Eye (tissue), 1 donor: Measurements from ENCODE around the gene APLF.

ENCODE experiments used
- DNase-seq: peaks from one replicate; pipeline ENCODE4 v3.0.0-alpha.2; 2015

Gene APLF, protein sequence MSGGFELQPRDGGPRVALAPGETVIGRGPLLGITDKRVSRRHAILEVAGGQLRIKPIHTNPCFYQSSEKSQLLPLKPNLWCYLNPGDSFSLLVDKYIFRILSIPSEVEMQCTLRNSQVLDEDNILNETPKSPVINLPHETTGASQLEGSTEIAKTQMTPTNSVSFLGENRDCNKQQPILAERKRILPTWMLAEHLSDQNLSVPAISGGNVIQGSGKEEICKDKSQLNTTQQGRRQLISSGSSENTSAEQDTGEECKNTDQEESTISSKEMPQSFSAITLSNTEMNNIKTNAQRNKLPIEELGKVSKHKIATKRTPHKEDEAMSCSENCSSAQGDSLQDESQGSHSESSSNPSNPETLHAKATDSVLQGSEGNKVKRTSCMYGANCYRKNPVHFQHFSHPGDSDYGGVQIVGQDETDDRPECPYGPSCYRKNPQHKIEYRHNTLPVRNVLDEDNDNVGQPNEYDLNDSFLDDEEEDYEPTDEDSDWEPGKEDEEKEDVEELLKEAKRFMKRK

DNA sequence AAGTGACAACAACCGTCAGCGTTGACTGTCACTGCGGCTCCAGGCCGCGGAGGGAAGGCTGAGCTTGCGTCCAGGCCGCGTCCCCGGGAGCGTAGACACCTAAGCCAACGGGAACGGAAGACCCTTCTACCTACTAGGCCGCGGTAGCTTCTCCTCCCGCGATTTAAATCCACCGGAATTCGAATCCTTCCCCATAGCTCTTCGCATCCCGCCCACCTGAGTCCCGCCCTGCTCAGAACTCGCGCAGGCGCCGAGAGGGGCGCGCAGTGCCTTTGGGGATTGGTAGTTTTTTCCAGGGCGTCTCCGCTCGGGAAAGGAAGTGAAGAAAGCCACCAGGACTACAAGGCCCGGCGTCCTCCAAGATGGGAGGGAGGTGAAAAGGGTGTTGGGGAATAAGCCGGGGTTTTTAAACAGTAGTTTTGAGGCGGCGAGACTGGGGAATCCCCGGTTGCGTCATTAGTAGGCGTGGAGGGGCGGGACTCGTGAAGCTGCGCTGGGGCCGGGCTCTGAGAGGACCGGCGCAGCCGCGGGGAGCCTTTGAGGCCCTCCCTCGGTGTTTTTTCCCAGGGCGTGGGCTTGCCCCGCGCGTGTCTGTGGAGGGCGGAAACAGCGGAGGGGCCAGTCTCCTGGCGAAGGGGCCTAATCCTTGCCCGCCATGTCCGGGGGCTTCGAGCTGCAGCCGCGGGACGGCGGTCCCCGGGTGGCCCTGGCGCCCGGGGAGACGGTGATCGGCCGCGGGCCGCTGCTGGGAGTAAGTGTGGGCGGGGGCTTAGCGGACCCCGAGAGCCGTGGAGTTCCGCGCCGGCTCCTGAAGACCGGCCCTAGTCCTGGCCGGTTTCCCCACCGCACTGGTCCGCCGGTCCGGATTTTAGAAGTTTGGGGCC lies at the start of gene APLF, which contains the start of gene FBXO48:
TSS of gene APLF (plus strand) at position 509 of the 884 bp plus-strand sequence. CDS start at position 656, 147 bp downstream.
TSS of gene FBXO48 (minus strand) at position 218 of the 884 bp plus-strand sequence. CDS start 2,149 bp downstream, outside the sequence.
- peak; percentile 99 for DNase-seq

DNA sequence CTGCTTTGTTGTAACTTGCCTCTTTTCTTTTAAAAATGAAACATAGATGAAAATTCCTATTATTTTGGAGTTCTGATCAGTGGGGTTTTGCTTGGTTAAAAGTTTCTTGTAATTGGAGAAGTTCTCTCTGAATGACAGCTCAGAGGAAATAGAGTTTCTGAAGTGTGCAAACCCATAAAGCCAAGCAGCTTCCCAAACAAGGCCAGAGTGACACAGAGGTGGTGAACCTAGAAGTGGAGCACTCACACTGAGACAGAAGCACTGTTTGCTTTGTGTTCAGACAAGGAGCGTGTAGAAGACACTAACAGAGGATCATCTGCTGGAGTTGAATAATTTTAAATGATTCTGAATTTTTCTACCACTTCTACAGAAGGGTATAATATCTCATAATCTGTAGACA lies 49.5 kb upstream of the APLF start:
- no peak for DNase-seq

DNA sequence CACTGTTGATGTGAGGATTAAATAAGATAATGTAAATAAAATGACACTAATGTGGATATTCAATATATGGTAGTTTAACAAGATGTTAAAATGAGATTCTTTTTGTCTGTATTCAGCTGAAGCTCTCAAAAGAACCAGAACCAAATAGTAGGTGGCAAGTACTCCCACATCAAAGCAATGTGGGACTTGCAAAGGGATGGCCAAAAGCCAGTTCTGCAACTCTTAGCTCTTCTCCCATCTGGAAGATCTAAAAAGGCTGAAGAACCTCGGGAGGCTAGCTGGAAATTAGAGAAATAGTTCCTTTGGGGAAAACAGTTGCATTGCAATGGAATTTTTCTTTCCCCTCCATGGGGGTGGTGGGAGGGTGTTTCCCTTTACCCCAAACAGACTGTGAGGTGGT lies 49.0 kb upstream of the APLF start:
- DNase-seq, result no peak

DNA sequence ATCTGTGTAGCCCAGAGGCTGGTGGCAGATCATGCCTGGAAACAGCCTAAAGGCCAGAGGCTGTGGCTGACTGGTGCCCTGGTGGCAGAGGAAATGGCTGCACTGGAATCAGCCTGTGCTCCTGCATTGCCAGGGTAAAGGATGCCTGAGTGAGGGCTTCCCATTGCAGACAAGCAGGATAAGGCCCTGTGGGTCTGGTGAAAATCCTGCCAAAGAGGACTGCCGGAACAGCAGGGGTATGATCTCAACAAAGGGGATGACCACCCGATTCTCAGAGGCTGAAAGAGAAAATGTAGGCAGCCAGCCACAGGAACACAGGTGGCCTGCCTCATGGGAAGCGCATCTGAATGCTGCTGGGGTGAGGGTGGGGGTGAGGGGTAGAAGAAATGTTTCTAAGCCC lies 48.5 kb upstream of the APLF start:
- DNase-seq, result no peak

DNA sequence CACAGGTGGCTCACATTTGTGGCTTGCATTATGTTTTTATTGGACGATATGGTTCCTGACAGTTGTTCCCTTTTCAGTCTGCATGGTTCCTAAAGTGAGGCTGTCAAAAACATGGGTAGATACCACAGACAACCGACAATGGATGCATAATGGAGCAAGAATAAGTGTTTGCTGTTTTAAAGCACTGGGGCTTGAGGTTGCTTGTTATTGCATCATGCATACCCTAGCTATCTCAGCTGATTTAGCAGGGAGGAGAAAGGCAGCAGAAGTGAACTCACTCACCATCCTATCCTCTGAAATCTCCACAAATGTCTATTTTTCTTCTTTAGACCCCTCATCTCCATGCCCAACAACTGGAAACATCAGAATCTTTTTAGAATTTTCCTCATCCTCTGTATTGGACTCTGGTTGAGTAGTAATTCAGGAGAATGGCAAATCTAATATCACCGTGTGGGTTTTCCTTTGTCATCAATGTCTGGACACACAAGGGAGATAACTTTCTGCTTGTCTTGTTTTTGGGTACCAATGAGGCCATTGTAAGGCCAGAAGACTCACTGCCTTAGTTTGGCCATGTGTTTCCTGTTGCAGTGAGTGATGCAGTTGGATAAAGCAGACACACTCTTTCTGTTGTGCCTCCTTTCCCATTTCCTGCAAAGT lies 47.0 kb upstream of the APLF start:
- DNase-seq, result no peak

DNA sequence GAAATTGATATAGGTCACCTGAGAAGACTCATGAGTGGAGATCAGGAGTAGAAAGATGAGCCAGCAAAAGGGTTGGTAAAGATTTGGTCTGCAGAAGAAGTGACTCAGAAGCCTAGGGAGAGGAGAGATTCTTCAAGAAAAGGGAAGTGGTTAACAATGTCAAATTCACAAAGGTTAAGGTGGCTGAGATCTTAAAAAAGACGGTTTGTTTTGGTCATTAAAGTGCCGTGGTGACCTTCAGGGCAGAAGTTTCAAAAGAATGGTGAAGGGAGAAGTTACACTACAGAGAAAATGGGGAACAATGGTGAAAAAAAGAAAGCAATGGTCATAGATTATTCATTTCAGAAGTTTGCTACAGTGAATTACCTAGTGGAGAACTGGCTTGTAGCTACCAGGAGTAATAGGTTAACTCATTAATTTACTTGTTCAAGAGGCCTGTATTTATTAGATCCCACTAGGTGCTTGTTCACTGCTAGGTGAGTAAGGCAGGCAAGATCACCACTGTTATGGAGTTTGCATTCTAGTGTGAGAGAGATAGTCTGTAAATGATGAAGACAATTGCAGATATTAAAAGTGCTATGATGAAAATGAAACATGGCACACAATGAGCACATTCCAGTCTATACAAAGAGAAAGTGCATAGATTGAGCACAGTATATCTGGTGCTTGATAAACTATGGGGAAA lies 43.3 kb upstream of the APLF start:
- DNase-seq, result no peak

DNA sequence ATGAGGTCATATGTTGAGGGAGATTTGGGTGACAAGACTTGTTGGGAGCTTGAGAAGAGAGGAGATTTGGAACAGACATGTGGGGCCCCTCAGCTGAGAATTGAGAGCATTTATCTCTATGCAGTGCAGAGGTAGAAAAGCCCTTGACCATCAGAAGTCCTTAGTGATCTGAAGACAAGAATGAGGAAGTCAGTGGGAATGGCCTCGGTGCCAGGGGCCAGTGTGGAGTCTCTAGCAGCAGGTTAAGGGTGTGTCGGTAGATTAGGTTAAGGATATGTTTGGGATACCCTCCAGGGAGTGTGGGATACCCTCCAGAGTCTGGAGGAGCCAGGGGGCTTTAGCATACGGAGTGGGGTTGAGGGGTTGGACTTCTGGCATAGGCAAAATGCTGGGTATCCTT lies 41.9 kb upstream of the APLF start:
- no peak for DNase-seq

DNA sequence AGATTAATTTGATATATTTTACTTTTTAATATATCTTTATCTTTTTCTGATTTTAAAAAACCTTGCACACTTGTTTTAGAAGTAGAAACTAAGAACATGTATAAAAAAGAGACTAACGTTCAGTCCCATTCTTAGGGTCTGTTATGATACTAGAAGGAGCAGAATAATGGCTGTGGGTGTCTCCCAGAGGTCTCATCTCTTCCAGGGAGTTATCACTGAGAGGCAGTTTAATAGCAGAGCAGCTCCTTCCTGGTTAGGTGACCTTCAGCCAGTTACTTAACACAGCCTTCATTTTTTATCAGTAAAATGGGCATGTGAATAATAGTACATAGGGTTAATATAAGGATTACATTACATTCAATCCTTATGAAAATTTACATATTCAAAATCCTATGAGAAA lies 40.9 kb upstream of the APLF start:
- DNase-seq, result no peak

DNA sequence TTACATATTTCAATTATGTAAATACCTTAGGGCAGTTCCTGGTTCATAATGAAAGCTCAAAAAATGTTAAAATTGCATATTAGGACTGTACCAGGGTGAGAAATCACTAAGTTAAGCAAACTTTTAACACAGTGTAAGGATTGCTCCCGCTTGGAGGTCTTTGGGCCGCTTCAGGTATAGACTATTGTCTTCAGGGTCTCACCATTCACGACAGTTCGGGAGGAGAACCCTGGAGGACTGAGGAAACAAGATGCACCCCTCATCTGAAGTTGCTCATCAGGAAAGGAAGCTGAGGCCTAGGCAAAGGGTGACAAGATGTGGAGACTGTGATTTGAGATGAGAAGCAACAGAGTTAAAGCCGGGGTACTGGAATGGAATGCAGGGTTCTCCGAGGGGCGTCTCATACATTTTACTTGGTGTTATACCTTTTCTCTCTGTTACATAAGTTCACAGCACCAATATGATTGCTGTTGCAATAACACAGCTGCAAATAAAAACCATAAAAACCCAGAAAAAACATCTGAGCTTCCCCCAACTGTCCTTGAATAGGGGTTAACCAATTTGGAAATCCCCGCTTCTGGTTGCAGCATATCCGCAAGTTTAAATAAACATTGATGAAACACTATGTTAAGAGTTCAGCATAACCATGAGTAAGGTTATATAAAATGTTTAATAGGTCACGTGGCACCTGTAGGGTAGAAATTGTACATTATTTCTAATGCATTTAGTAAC lies 40.4 kb upstream of the APLF start:
- DNase-seq, result no peak

DNA sequence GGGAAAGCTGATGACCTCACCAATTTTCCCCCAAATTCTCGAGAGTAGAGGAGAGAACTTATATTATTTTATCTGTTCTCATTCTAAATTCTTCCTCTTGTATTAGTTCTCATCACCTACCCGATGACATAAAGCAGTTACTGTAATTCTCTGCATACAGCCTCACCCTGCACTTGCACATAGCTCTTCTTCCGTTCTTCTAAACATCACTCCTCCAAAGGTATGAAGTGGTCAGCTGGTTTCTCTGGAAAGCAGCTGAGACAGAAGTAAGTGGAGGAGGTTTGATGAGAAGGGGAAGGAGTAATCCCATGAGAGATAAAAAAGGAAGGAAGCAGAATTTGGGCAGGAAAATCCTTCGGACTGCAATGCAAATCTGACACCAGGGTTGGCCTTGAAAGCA lies 39.3 kb upstream of the APLF start:
- DNase-seq, result no peak

DNA sequence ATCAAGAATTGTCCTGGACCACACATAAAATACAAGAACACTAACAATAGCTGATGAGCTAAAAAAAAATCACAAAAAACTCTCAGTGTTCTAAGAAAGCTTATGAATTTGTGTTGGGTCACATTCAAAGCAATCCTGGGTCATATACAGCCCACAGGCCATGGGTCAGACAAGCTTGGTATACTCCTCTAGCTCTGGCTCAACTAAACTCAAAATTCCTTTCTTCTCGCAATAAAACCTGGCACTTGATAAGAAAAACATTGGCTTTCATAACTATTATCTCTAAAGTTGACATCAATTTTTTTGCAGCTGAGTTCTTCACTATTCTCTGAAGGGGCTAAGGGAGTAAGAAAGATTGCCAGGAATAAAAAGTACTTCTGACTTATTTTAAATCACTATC lies 38.6 kb upstream of the APLF start:
- DNase-seq, result no peak

DNA sequence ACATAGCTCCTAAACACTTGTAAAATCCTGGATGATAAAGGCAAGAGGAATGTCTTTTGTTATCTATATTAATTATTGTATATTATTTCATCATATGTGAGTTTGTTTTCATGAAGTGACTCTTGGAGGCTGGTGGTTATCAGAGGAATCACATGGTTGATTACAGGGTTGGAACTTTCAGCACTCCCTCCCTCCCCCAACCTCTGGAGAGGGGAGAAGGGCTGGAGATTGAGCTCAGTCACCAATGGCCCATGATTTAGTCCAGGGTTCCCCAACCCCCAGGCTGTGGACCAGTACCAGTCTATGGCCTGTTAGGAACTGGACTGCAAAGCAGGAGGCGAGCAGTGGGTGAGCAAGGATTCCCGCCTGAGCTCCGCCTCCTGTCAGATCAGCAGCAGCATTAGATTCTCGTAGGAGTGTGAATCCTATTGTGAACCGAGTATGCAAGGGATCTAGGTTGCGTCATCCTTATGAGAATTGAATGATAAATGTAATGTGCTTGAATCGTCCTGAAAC lies 38.0 kb upstream of the APLF start:
- DNase-seq, result no peak

DNA sequence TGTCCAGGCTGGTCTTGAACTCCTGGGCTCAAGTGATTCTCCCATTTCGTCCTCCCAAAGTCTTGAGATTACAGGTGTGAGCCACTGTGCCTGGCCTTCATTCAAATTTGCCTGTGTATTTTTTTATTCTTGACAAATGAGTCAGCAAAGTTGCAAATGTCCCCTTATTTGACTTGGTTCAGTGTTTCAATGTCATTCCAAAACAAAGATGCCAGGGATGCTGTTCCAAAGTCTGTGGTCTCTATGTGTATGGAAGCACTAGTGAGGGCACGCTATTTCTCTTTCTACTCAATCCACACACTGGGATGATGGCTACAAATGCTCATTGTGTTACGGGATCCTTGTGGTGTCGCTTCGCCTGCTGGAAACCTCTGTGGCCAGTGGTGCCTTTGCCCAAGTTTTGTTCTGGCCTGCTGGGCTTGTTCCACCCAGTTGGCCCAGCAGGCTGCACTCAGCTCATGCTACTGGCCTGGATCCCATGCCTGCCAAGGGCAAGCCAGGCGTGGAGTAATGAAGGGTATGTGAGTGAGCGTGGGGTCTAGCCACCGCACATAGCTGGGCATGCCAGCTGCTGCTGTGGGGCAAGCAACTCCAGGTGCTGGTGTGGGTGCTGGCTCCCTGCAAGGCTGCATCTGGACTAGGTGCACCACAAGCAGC lies 35.9 kb upstream of the APLF start:
- DNase-seq, result no peak

DNA sequence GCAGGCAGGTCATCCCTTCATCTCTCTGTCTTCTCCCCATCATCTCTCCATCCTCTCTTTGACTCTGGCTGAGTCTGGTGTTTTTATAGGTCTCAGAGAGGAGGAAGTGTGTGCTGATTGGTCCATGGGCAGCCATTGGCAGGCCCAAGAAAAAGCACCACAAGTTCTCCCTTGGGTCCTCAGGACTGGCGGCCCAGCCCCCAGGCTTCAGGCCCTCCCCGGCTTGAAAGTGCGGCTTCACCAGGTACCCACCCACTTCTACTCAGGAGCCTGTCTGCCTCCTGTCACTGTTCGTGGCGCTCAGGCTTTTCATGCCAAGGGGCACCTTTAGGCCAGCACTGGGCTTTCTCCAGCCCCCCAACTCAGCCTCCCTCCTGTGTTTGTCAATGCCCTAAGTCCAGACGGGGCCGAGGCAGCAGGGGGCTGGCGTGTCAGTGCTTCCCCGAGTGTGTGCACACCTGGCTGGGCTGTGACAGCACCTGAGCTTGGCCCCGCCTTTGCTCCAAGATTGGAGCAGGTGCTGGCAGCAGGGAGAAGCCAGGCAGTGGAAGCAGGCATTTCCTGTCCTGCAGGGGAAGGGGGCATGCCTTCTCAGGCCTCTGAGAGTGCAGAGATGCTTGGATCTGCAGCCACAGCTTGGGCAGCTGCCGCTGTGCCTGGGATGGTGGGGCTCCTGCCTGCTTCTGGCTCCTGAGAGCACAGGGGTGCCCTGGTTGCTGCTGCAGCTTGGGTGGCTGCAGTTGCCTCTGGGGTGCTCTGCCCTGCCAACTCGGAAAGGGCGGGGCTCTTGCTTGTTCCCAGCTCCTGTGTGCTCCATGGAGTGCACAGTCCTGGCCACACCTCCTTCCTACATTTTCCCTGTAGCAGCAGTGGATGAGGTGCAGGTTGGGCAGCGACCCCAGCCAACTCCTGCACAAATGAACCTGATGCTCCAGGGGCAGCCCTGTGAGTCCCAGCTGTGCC lies 34.4 kb upstream of the APLF start:
- no peak for DNase-seq

DNA sequence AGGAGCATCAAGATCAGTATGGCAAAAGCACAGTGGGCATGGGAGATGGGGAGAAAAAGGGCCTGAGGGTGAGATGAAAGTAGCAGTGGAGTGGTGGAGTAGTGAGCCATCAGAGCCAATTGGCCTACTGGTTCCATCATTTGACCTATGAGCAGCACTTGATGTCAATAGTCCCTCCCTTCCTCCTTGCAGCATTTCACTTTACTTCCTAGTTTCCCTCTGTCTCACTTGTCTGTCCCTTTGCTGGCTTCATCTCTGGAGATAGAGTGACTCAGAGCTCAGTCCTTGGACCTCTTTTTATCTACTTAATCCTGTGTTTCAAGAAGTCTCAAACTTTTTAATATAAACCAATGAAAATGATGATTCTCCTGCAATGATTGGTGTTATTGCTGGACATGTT lies 32.4 kb upstream of the APLF start:
- DNase-seq, result no peak

DNA sequence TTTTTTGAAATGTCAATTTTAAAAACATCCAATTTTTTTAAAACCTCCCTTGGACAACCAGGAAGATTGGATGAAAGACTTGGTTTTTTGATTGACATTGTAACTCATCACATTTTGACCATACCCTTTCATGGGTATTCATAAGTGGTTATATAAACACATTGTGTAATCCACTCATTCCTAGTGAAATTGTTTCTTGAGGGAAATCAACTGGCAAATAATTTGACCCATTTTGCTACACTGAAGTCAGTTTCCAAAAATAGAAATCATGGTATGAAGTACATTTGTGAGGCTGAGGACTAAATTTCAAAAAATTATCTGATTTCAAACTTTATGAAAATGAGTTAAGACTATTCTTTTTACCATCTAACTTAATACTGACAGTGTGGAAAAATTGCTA lies 31.8 kb upstream of the APLF start:
- no peak for DNase-seq

DNA sequence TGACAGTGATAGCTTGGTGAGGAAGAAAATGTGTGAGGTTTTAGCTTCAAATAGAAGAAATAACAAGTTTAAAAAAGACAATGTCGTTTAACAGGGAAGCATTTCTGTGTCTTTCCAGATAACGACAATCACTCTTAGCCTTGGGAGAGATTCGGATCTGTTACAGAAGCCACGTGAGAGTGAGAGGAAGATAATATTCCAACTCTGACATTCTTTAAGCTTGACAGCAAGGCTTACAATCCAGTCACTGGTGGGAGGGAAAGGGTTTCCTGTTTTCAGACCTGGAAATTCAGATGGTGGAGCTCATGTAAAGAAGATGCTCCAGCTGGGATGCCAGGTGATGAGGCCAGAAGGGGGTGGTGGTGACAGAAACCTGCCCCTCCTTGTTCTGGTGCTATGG lies 31.1 kb upstream of the APLF start:
- DNase-seq, result peak; percentile 4

DNA sequence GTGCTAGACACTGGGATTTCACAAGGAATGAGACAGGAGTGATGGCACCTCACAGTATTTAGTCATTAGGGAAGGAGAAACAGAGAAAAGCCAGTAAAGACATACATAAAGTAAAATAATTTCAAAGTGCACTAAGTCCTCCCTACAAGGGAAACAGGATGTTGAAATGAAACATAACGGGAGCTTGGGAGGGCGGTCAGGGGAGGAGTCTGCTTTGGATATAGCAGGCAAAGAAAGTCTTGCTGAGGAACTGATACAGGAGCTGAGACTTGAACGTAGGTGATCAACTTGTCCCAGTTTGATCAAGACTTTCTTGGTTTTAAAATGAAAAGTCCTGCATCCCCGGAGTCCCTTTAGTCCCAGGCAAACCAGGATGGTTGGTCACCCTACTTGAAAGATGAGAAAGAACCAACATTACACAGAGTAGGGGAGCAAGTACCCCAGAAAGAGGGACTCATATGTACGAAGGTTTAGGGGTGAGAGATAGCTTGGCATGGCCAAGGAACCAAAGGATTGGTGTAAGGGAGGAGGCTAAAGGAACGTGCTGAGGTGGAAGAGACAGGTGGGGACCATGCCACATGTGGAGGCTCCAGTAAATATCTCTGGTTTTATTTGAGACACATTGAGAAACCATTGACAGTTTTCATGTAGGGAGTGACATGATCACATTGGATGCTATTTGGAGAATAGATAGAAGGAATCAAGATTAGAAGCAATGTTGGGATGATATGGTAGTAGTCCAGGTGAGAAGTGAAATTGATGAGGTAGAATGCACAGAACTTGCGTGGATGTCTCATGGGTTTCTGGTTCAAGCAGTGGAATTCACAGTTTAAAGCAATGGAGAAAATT lies 28.7 kb upstream of the APLF start:
- DNase-seq, result no peak
